AG10803 (cell line): ENCODE results near the gene RASA2.
"Not testable (repeated sequence)": the region's sequence is repeated elsewhere in the genome, so short reads cannot be mapped to it uniquely, and the experiment has no call there.

Source experiments
- DNase-seq: peaks from one replicate; pipeline ENCODE4 v3.0.0; 2010; ENCODE audit warnings: low read depth
- H3K4me3 ChIP-seq: 2 replicates; pipeline ENCODE4 v1.5.1; 2011; ENCODE audit warnings: mild to moderate bottlenecking, low read length, control low read depth
- CTCF ChIP-seq: conservative IDR thresholded peaks from 2 replicates; pipeline ENCODE4 v1.5.1; 2011; ENCODE audit warnings: mild to moderate bottlenecking, low read length, control low read depth, inconsistent platforms

The RASA2 gene

GRCh38 chr3:141486496-141486745 is 406 bp upstream of the RASA2 start:
- no peak for TF ChIP-seq CTCF
- no peak for DNase-seq
- H3K4me3 ChIP-seq = peak overlapping the region; percentile 60

GRCh38 chr3:141487521-141488252 is 860 bp downstream of the RASA2 start:
- TF ChIP-seq CTCF = no peak
- H3K4me3 ChIP-seq = peak overlapping the region; percentile 76
- DNase-seq = peak; percentile 50

GRCh38 chr3:141489203-141489602 is 2.4 kb downstream of the RASA2 start:
- no peak for DNase-seq
- H3K4me3 ChIP-seq = no peak overlapping the region
- no peak for TF ChIP-seq CTCF

- no peak for TF ChIP-seq CTCF
- DNase-seq = no peak
- H3K4me3 ChIP-seq = no peak overlapping the region
Observed at GRCh38 chr3:141491081-141491480, 4.3 kb downstream of the RASA2 start.

GRCh38 chr3:141491929-141492328 is 5.1 kb downstream of the RASA2 start:
- TF ChIP-seq CTCF = no peak
- H3K4me3 ChIP-seq = no peak overlapping the region
- no peak for DNase-seq

- DNase-seq = no peak
- TF ChIP-seq CTCF = no peak
- H3K4me3 ChIP-seq = no peak overlapping the region
Observed at GRCh38 chr3:141493184-141493583, 6.4 kb downstream of the RASA2 start.

GRCh38 chr3:141497589-141497988 is 10.8 kb downstream of the RASA2 start:
- not testable (repeated sequence) for H3K4me3 ChIP-seq, DNase-seq
